Measurements from ENCODE around the gene CILP2. TPM values are rescaled to one million over a fixed set of nuclear protein-coding genes. Genes with fewer than 3 reads are reported as not detected.

CILP2 gene
- 11.0 TPM for total RNA-seq

GRCh38 chr19:19538061-19538784 lies at the start of gene CILP2:
TSS of gene CILP2 (plus strand) at chr19:19538265. CDS start at chr19:19538350, 85 bp downstream.
- Histone ChIP-seq H3K9me3 (ENCODE audit: control insufficient read depth in 3 of 3, low read length in 3 of 3) (no peaks in the 10 kb centered on the region), H3K27me3 (ENCODE audit: control insufficient read depth in 3 of 3, insufficient read depth in 3 of 3, low read length in 3 of 3) (peaks cover 51 to 60% (median 58%) of the 10 kb centered on the region in 3 donors), H3K27ac (ENCODE audit: low read depth, low read length) (no peak within 1 kb of the TSS), H3K36me3 (ENCODE audit: control insufficient read depth in 3 of 3, insufficient read depth in 3 of 3, low read length in 3 of 3) (peaks cover 0 to 2% (median 0%) of the 10 kb centered on the region in 3 donors), H3K4me3 (ENCODE audit: low read length in 3 of 3) (no peak within 1 kb of the TSS), H3K9ac (ENCODE audit: low read depth in 1 of 3, low read length in 3 of 3) (peak within 1 kb of the TSS in 1 of 3 donors; percentile 8), H3K4me1 (ENCODE audit: control insufficient read depth in 3 of 3, insufficient read depth in 3 of 3, low read length in 3 of 3) (peaks cover 9 to 25% (median 15%) of the 10 kb centered on the region in 3 donors)

- peaks cover 8 to 19% (median 14%) of the 10 kb centered on the region in 3 donors for H3K36me3 ChIP-seq (ENCODE audit: control insufficient read depth in 3 of 3, insufficient read depth in 3 of 3, low read length in 3 of 3)
- no peaks in the 10 kb centered on the region for H3K9me3 ChIP-seq (ENCODE audit: control insufficient read depth in 3 of 3, low read length in 3 of 3)
- peak overlapping the region; percentile 59 to 77 (median 59) for H3K9ac ChIP-seq (ENCODE audit: low read depth in 1 of 3, low read length in 3 of 3)
- H3K4me3 ChIP-seq (ENCODE audit: low read length in 3 of 3), result peak overlapping the region; percentile 46 to 65 (median 46)
- peak overlapping the region; percentile 81 for H3K27ac ChIP-seq (ENCODE audit: low read depth, low read length)
- H3K4me1 ChIP-seq (ENCODE audit: control insufficient read depth in 3 of 3, insufficient read depth in 3 of 3, low read length in 3 of 3), result peaks cover 39 to 61% (median 54%) of the 10 kb centered on the region in 3 donors
- no peaks in the 10 kb centered on the region for H3K27me3 ChIP-seq (ENCODE audit: control insufficient read depth in 3 of 3, insufficient read depth in 3 of 3, low read length in 3 of 3)
These were observed 49.0 kb upstream of the CILP2 start for GRCh38 chr19:19488875-19489690.

- peaks cover 37 to 60% (median 55%) of the 10 kb centered on the region in 3 donors for H3K4me1 ChIP-seq (ENCODE audit: control insufficient read depth in 3 of 3, insufficient read depth in 3 of 3, low read length in 3 of 3)
- H3K36me3 ChIP-seq (ENCODE audit: control insufficient read depth in 3 of 3, insufficient read depth in 3 of 3, low read length in 3 of 3), result peaks cover 15 to 26% (median 22%) of the 10 kb centered on the region in 3 donors
- no peaks in the 10 kb centered on the region for H3K27me3 ChIP-seq (ENCODE audit: control insufficient read depth in 3 of 3, insufficient read depth in 3 of 3, low read length in 3 of 3)
- no peaks in the 10 kb centered on the region for H3K9me3 ChIP-seq (ENCODE audit: control insufficient read depth in 3 of 3, low read length in 3 of 3)
- peak overlapping the region; percentile 25 to 65 (median 63) for H3K4me3 ChIP-seq (ENCODE audit: low read length in 3 of 3)
- H3K27ac ChIP-seq (ENCODE audit: low read depth, low read length), result peak overlapping the region; percentile 81
- peak overlapping the region; percentile 59 to 77 (median 59) for H3K9ac ChIP-seq (ENCODE audit: low read depth in 1 of 3, low read length in 3 of 3)
These were observed 48.3 kb upstream of the CILP2 start for GRCh38 chr19:19489804-19490204.

- no peaks in the 10 kb centered on the region for H3K9me3 ChIP-seq (ENCODE audit: control insufficient read depth in 3 of 3, low read length in 3 of 3)
- peaks cover 31 to 54% (median 49%) of the 10 kb centered on the region in 3 donors for H3K4me1 ChIP-seq (ENCODE audit: control insufficient read depth in 3 of 3, insufficient read depth in 3 of 3, low read length in 3 of 3)
- peak overlapping the region; percentile 25 to 65 (median 63) for H3K4me3 ChIP-seq (ENCODE audit: low read length in 3 of 3)
- peak overlapping the region; percentile 59 to 77 (median 59) for H3K9ac ChIP-seq (ENCODE audit: low read depth in 1 of 3, low read length in 3 of 3)
- H3K36me3 ChIP-seq (ENCODE audit: control insufficient read depth in 3 of 3, insufficient read depth in 3 of 3, low read length in 3 of 3), result peaks cover 16 to 28% (median 23%) of the 10 kb centered on the region in 3 donors
- peak overlapping the region; percentile 81 for H3K27ac ChIP-seq (ENCODE audit: low read depth, low read length)
- no peaks in the 10 kb centered on the region for H3K27me3 ChIP-seq (ENCODE audit: control insufficient read depth in 3 of 3, insufficient read depth in 3 of 3, low read length in 3 of 3)
These were observed 47.7 kb upstream of the CILP2 start for GRCh38 chr19:19490214-19490968.

GRCh38 chr19:19491321-19492025 lies 46.6 kb upstream of the CILP2 start:
- Histone ChIP-seq H3K9ac (ENCODE audit: low read depth in 1 of 3, low read length in 3 of 3) (peak overlapping the region in 1 of 3 donors; percentile 33), H3K9me3 (ENCODE audit: control insufficient read depth in 3 of 3, low read length in 3 of 3) (no peaks in the 10 kb centered on the region), H3K27ac (ENCODE audit: low read depth, low read length) (no peak overlapping the region), H3K4me1 (ENCODE audit: control insufficient read depth in 3 of 3, insufficient read depth in 3 of 3, low read length in 3 of 3) (peaks cover 29 to 47% (median 44%) of the 10 kb centered on the region in 3 donors), H3K27me3 (ENCODE audit: control insufficient read depth in 3 of 3, insufficient read depth in 3 of 3, low read length in 3 of 3) (no peaks in the 10 kb centered on the region), H3K4me3 (ENCODE audit: low read length in 3 of 3) (no peak overlapping the region), H3K36me3 (ENCODE audit: control insufficient read depth in 3 of 3, insufficient read depth in 3 of 3, low read length in 3 of 3) (peaks cover 25 to 36% (median 33%) of the 10 kb centered on the region in 3 donors)

- H3K4me1 ChIP-seq (ENCODE audit: control insufficient read depth in 3 of 3, insufficient read depth in 3 of 3, low read length in 3 of 3), result peaks cover 29 to 42% (median 40%) of the 10 kb centered on the region in 3 donors
- no peak overlapping the region for H3K27ac ChIP-seq (ENCODE audit: low read depth, low read length)
- no peaks in the 10 kb centered on the region for H3K9me3 ChIP-seq (ENCODE audit: control insufficient read depth in 3 of 3, low read length in 3 of 3)
- H3K36me3 ChIP-seq (ENCODE audit: control insufficient read depth in 3 of 3, insufficient read depth in 3 of 3, low read length in 3 of 3), result peaks cover 28 to 38% (median 37%) of the 10 kb centered on the region in 3 donors
- no peaks in the 10 kb centered on the region for H3K27me3 ChIP-seq (ENCODE audit: control insufficient read depth in 3 of 3, insufficient read depth in 3 of 3, low read length in 3 of 3)
- no peak overlapping the region for H3K9ac ChIP-seq (ENCODE audit: low read depth in 1 of 3, low read length in 3 of 3)
- no peak overlapping the region for H3K4me3 ChIP-seq (ENCODE audit: low read length in 3 of 3)
These were observed 45.9 kb upstream of the CILP2 start for GRCh38 chr19:19492026-19492610.

GRCh38 chr19:19493841-19494546 lies 44.1 kb upstream of the CILP2 start:
- H3K9ac ChIP-seq (ENCODE audit: low read depth in 1 of 3, low read length in 3 of 3), result no peak overlapping the region
- H3K4me3 ChIP-seq (ENCODE audit: low read length in 3 of 3), result no peak overlapping the region
- peaks cover 42 to 57% (median 49%) of the 10 kb centered on the region in 3 donors for H3K36me3 ChIP-seq (ENCODE audit: control insufficient read depth in 3 of 3, insufficient read depth in 3 of 3, low read length in 3 of 3)
- peaks cover 13 to 26% (median 24%) of the 10 kb centered on the region in 3 donors for H3K4me1 ChIP-seq (ENCODE audit: control insufficient read depth in 3 of 3, insufficient read depth in 3 of 3, low read length in 3 of 3)
- H3K27me3 ChIP-seq (ENCODE audit: control insufficient read depth in 3 of 3, insufficient read depth in 3 of 3, low read length in 3 of 3), result no peaks in the 10 kb centered on the region
- H3K27ac ChIP-seq (ENCODE audit: low read depth, low read length), result no peak overlapping the region
- H3K9me3 ChIP-seq (ENCODE audit: control insufficient read depth in 3 of 3, low read length in 3 of 3), result no peaks in the 10 kb centered on the region

GRCh38 chr19:19495614-19496603 lies 42.2 kb upstream of the CILP2 start:
- Histone ChIP-seq H3K27ac (ENCODE audit: low read depth, low read length) (no peak overlapping the region), H3K36me3 (ENCODE audit: control insufficient read depth in 3 of 3, insufficient read depth in 3 of 3, low read length in 3 of 3) (peaks cover 59 to 75% (median 66%) of the 10 kb centered on the region in 3 donors), H3K9me3 (ENCODE audit: control insufficient read depth in 3 of 3, low read length in 3 of 3) (no peaks in the 10 kb centered on the region), H3K27me3 (ENCODE audit: control insufficient read depth in 3 of 3, insufficient read depth in 3 of 3, low read length in 3 of 3) (no peaks in the 10 kb centered on the region), H3K9ac (ENCODE audit: low read depth in 1 of 3, low read length in 3 of 3) (no peak overlapping the region), H3K4me1 (ENCODE audit: control insufficient read depth in 3 of 3, insufficient read depth in 3 of 3, low read length in 3 of 3) (peaks cover 0 to 7% (median 7%) of the 10 kb centered on the region in 3 donors), H3K4me3 (ENCODE audit: low read length in 3 of 3) (no peak overlapping the region)

Data from skeletal muscle tissue (tissue), 4 donors.